Measurements from ENCODE around the gene LMX1B.

The LMX1B gene

DNA sequence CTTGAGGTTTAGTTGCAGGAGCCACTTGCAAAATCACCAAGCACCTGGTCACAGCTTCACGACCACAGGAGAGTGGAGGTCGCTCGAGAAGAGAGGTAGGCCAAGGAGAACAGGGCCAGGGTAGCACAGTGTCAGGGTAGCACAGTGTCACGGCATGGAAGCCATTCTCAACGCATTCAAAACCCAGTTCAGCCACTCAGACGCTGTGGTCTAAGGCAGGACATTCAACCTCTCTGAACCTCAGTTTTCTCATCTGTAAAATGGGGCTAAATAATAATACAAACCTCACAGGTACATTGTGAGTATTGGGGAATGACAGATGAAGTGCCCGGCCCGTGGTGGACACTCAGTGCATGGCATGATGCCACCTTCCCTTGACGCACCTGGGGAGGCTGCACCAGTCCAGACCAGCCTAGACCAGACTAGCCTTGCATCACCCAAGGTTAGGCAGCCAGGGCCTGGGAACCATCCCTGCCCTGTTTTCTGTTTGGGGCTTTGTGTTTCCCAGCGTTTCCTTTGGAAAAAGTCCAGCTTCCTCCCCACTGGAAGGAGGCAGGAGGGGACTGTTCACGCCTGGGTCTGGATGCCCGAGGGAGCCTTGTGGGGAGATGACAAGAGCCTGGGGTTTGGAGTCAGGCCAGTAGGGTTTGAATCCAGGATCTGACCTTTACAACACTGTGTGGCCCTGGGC lies 7.8 kb upstream of the LMX1B start:
- DNase-seq: no peak

DNA sequence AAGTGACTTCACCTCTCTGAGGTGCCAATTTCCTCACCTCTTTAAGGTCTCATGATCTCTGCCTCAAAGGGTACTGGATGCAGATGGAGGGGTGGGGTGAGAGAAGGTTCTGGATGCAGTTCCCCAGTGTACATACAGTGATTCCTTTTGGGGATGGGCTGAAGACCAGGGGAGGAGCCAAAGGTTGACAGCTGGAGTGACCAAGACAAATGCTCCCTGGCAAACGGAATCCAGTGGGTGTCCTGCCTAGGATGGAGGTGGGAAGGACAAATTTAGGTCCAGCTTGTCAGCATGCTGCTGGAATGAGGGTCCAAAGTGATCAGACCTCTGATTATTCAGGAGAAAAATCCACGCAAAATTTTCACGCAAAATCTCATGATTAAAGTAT lies 7.3 kb upstream of the LMX1B start:
- no peak for DNase-seq

- no peak for DNase-seq
These were observed 6.6 kb upstream of the LMX1B start for GRCh38 chr9:126607086-126607485.

- no peak for DNase-seq
These were observed 6.0 kb upstream of the LMX1B start for GRCh38 chr9:126607731-126608130.

DNA sequence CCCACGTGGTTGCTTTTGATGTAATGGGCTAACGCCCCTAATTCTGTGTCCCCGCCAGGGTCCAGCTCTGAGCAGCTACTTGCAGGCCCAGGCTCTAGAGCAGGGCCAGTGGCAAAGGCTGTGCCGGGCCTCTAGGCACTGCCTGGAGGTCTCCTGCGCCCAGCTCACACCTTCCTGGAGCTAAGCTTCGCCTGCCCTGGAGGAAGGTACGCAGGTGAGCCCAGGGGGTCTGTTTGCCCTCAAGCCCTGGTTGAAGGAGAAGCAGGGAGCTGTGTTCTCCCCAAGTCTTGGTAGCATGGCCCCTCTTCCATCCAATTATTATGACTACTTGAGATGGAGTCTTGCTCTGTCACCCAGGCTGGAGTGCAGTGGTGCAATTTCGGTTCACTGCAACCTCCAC lies 5.2 kb upstream of the LMX1B start:
- no peak for DNase-seq

DNA sequence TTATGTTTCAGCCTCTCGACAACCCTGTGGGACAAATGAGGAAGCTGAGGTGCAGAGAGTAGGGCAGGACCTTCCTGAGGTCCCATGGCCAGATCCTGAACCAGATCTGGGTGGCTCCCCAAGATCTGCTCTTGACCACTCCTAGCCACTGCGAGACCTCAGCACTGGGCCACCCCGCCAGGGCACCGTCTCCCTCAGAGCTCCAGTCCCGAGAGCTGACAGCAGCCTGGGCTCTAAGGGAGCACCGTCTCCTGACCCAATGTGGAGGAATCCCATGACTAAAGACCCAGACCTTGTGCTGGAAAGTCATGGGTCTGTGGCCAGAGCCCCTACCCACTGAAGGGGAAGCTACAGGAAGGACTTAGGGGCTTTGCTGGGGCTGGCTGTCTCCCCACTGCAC lies 4.5 kb upstream of the LMX1B start:
- no peak for DNase-seq

- DNase-seq: no peak
These were observed 3.9 kb upstream of the LMX1B start for GRCh38 chr9:126609711-126610388.

GRCh38 chr9:126611193-126611591 lies 2.5 kb upstream of the LMX1B start:
- DNase-seq: no peak

- peak; percentile 56 for DNase-seq
These were observed 2.0 kb upstream of the LMX1B start for GRCh38 chr9:126611592-126612325.

DNA sequence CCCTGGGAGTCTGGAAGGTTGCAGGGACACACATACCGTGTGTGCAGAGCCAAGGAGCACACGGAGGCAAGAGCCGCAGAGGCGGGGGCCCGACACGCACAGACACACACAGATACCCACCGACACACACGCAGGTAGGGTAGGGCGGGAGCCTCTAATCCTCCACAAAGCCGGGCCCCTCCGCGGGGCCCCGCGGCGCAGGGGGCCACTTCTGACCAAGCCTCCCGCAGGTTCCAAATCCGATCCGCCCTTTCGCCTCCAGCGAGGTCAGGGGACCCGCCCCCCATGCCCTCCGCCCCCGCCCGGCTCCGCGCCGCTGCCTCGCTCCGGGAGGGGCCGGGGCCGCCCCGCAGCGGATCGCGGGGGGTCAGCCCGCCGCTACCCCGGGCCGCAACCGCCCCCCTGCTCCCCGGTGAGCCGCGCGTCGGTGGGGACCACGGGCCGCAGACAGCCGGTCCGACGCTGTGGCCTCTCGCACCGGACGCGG lies 1.4 kb upstream of the LMX1B start:
- DNase-seq: no peak

DNA sequence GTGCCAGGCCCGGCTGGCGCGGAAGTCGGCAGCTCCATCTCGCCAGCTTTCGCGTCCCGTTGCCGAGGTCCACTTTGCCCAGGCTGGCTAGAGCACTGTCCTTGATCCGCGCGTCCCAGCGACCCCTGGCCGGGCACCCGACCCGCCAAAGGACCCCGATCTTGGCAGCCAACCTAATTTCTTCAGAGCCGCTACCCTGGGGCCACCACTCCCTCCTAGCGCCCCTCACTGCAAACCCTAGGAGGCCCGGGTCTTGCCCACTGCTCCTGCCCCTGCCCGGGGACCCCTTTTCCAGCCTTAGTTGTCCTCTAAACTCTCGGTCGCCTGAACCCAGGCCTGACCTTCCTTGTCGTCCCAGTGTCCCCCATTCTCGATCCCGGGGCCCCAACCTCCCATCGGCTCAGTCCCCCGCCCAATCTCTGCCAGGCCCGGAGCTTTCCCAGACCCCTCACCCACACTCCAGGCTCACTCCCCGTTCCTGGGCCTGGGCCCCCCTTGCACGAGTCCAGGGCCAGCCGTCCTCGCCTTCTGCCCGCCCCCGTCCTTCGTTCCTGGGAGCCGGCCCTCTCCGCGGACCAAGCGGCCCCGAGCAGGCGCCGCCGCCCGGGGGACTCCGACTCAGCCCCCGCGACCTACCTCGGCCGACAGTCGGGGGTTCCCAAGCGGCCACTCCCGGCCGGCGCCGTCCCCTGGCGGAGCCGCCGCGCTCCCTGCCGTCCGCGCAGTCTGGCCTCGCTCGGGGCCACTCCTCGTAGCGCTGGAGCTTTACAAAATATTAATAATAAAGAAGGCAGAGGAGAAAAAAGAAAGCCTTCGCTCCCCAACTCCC lies 701 bp upstream of the LMX1B start:
- DNase-seq: no peak

DNA sequence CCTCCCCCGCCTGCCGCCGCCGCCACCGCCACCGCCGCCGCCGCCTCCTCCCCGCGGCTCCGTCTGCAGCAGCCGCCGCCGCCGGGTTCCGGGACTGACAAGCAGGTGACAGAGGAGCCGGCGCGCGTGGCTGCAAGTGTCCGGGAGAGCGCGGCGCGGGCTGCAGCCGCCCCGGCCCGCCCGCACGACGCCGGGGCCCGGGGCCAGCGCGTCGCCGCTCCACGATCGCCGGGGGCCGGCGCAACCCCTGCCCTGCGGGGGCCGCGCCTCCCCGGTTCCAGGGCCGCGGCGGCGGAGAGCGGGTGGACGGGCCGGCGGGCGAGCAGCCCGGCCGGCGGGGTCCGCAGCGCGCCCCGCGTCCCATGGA lies 343 bp downstream of the LMX1B start:
- no peak for DNase-seq

DNA sequence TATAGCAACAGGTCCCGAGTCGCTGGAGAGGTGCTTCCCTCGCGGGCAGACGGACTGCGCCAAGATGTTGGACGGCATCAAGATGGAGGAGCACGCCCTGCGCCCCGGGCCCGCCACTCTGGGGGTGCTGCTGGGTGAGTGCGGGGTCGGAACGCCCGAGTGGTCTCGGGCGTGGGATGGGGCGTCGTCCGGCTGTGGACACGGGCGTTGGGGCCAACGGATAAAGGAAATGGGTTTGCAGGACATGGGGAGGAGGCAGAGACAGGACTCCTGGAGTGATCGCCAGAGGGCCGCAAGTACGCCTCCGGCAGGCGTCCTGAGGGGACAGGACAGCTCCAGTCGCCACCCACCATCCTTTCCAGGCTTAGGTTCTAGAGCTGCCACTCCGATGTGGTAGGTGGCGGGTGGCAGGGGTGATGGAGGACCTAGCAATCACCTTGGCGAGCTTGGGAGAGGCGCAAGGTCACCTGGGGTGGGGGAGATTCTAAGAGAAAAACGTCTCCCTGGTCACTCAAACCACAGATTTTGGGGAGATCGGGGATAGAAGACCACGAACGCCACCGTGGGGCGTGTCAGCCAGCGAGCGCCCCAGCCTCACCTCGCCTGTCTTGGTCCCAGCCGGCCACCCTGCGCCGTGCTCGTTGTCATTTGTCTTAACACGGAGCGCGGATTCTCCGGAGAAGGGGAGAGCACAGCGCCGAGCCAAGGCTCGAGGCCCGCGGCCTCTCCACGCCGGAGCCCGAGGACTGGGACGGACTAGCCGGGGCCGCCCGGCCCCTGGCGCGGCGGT lies 922 bp downstream of the LMX1B start:
- no peak for DNase-seq

DNA sequence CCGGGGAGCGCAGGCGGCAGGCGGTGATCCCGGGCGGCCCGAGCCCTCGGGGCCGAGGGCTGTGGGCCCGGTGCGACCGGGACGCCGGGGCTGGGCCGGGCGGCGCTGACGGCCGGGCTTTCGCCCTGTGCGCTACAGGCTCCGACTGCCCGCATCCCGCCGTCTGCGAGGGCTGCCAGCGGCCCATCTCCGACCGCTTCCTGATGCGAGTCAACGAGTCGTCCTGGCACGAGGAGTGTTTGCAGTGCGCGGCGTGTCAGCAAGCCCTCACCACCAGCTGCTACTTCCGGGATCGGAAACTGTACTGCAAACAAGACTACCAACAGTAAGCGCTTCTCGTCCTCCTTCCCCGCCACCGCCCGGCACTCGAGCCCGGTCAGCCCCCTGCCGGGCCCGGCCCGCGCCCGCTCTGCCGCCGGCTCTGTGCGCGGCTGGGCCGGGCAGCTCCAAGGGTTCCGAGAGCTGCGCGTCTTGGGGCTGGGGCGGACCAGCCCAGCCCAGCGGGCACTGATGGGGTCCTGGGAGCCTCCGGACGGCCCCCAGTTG lies 1.6 kb downstream of the LMX1B start:
- DNase-seq: no peak

DNA sequence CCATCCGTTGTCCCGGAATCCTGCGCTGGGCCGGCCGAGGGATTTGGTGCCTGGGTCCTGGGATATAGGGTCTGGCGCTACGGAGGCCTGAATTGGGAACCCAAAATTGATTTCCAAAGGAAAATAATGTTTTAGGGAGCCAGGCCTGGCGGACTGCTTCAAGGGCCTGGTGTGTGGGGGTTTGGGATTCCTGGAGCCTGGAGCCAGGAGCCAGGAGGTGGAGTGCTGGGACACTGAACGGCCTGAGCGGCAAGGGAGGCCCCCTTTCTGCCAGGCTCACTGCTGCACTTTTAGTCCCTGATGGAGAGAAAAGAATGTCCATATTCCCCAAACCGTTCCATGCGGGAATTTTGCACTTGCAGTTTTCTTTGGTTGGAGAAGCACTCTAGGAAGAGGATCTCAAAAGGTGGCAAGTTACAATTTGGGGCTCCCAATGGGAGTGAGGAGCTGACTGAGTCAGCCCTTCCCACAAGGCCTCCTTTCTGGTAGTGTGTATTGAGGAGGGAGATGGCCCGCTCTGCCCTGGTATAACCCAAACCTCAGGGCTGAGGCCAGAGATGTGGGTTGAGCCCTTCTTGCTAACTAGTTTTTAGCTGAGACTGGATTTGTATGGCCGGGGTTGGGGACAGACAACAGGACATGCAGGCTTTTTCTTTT lies 2.2 kb downstream of the LMX1B start:
- DNase-seq: no peak

- no peak for DNase-seq
These were observed 2.8 kb downstream of the LMX1B start for GRCh38 chr9:126616521-126616976.

- no peak for DNase-seq
These were observed 3.5 kb downstream of the LMX1B start for GRCh38 chr9:126617003-126617822.

GRCh38 chr9:126617823-126618165 lies 4.1 kb downstream of the LMX1B start:
- DNase-seq: no peak

- no peak for DNase-seq
These were observed 4.5 kb downstream of the LMX1B start for GRCh38 chr9:126618190-126618584.

DNA sequence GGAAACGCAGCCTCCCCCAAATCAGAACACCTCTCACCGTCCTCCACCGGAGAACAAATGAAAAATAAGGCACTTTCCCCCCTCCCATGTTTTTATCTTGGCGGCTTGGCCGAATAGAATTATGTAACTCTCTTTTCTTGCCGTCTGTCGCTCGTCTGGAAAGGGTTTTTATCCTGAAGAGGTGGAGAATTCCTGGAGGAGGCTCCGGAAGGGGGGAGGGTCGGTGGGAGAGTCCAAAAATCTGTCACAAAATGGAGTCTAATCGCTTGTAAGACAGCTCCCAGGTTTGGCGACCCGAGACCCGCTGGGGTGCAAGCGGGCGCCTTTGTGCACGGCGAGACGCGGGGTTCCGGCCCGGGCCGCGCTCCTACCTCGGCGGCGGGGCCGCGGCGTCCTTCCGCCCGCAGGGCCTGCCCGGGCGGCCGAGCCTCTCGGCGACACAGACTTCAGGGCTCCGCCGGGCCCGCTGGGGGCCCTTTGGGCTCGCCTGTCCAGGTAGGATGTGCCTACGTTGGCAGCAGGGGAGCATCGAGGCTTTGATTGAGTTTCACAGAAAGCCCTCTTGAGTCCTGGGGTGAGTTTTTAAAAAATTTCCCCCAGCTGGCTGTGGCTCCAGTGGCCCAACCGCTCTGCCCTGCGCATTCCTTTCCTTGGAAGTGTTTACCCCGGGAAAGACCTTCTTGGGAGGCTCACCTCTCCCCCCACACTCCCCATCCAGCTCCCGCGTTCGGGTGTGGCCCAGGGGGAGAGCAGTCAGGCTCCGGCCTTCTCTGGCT lies 5.0 kb downstream of the LMX1B start:
- DNase-seq: no peak

Measured in activated CD4-positive, alpha-beta T cell treated with anti-CD3 and anti-CD28 coated beads for 1 hour (primary cell).